IMR-90 (cell line): ENCODE measurements around the gene CBR1. TPM values are rescaled to one million over a fixed set of nuclear protein-coding genes. Genes with fewer than 3 reads are reported as not detected.

Experiments used
- ATAC-seq: fragments of 200-7000 bp; cut with Tn5 transposase; 2 replicates; pipeline ENCODE4 v1.9.1; 2020; ENCODE audit warnings: low read depth, mild to moderate bottlenecking, moderate library complexity
- BruUV-seq: library from RNA; stranded (reverse); fragments of 400-500 nt; replicated peaks from 2 replicates; lab custom pipeline; 2021; lab: Mats Ljungman, UMichigan
- CTCF ChIA-PET: fragments of 300-600 bp; formaldehyde crosslinking; extraction: SDS; loops from one replicate; lab custom pipeline; 2021; ENCODE audit warnings: antibody characterized with exemption; lab: Yijun Ruan, JAX
- POLR2A ChIA-PET: fragments of 300-600 bp; sonication (Branson Sonifier 250); formaldehyde crosslinking; loops from one replicate; lab custom pipeline; 2022; ENCODE audit warnings: antibody characterized with exemption; ENCODE audit not compliant: unreplicated experiment; lab: Charles Lee
- DNase-seq: peaks from one replicate; pipeline ENCODE4 v3.0.0; 2013
- H2AFZ ChIP-seq: replicated peaks from 2 replicates; pipeline ENCODE3; 2013; ENCODE audit warnings: low read length, mild to moderate bottlenecking; ENCODE audit not compliant: poor library complexity
- H2AK5ac ChIP-seq: 2 replicates; pipeline ENCODE4 v1.6.1; 2013; ENCODE audit warnings: low read depth, low read length, inconsistent platforms
- H2AK9ac ChIP-seq: replicated peaks from 2 replicates; pipeline ENCODE3; 2013; ENCODE audit warnings: mild to moderate bottlenecking, low read depth, low read length, moderate library complexity; ENCODE audit not compliant: poor library complexity
- H2BK120ac ChIP-seq: 2 replicates; pipeline ENCODE4 v1.6.1; 2013; ENCODE audit warnings: low read depth, low read length, inconsistent platforms
- H2BK15ac ChIP-seq: 3 replicates; pipeline ENCODE4 v1.6.1; 2013; ENCODE audit warnings: low read depth, low read length, inconsistent platforms
- H2BK20ac ChIP-seq: 2 replicates; pipeline ENCODE4 v1.6.1; 2013; ENCODE audit warnings: low read depth, mild to moderate bottlenecking, inconsistent platforms, low read length, moderate library complexity
- H2BK5ac ChIP-seq: 2 replicates; pipeline ENCODE4 v1.6.1; 2013; ENCODE audit warnings: mild to moderate bottlenecking, low read depth, low read length, inconsistent platforms; ENCODE audit not compliant: poor library complexity, severe bottlenecking
- H3K14ac ChIP-seq: replicated peaks from 2 replicates; pipeline ENCODE4 v1.6.1; 2013; ENCODE audit warnings: low read depth, low read length, inconsistent platforms
- H3K18ac ChIP-seq: 2 replicates; pipeline ENCODE4 v1.6.1; 2013; ENCODE audit warnings: low read depth, low read length, control low read depth
- H3K23ac ChIP-seq: 2 replicates; pipeline ENCODE4 v1.6.1; 2013; ENCODE audit warnings: low read depth, low read length, inconsistent platforms
- H3K27ac ChIP-seq: 2 replicates; pipeline ENCODE4 v1.5.1; 2013; ENCODE audit warnings: mild to moderate bottlenecking, control low read depth, low read length; ENCODE audit not compliant: insufficient read depth
- H3K27me3 ChIP-seq: 2 replicates; pipeline ENCODE4 v1.6.1; 2013; ENCODE audit warnings: low read length; ENCODE audit not compliant: control insufficient read depth, insufficient read depth
- H3K36me3 ChIP-seq: 2 replicates; pipeline ENCODE4 v1.6.1; 2013; ENCODE audit warnings: low read length, mixed read lengths; ENCODE audit not compliant: control insufficient read depth, insufficient read depth
- H3K4ac ChIP-seq: 2 replicates; pipeline ENCODE4 v1.6.1; 2013; ENCODE audit warnings: low read depth, low read length, inconsistent platforms
- H3K4me1 ChIP-seq: 2 replicates; pipeline ENCODE4 v1.6.1; 2013; ENCODE audit warnings: low read length, mixed read lengths; ENCODE audit not compliant: control insufficient read depth, insufficient read depth
- H3K4me2 ChIP-seq: 2 replicates; pipeline ENCODE4 v1.6.1; 2013; ENCODE audit warnings: low read depth, mild to moderate bottlenecking, control low read depth, low read length, moderate library complexity
- H3K4me3 ChIP-seq: 2 replicates; pipeline ENCODE4 v1.5.1; 2013; ENCODE audit warnings: low read depth, mild to moderate bottlenecking, control low read depth, low read length, moderate library complexity; ENCODE audit not compliant: insufficient read depth
- H3K56ac ChIP-seq: 2 replicates; pipeline ENCODE4 v1.6.1; 2013; ENCODE audit warnings: low read length, inconsistent platforms; ENCODE audit not compliant: insufficient read depth; ENCODE audit errors: extremely low read depth
- H3K79me1 ChIP-seq, 2 experiments: 2 replicates each; pipeline ENCODE4 v1.6.1; 2013; ENCODE audit warnings: low read length in 2 of 2, inconsistent platforms in 1 of 2, low read depth in 1 of 2
- H3K9ac ChIP-seq: 2 replicates; pipeline ENCODE4 v1.6.1; 2013; ENCODE audit warnings: low read depth, low read length, control low read depth
- H3K9me1 ChIP-seq: 2 replicates; pipeline ENCODE4 v1.6.1; 2013; ENCODE audit warnings: low read length, inconsistent platforms; ENCODE audit not compliant: insufficient read depth
- H3K9me3 ChIP-seq: 2 replicates; pipeline ENCODE4 v1.6.1; 2013; ENCODE audit warnings: low read length; ENCODE audit not compliant: control insufficient read depth, insufficient read depth
- H4K20me1 ChIP-seq: 2 replicates; pipeline ENCODE4 v1.6.1; 2013; ENCODE audit warnings: low read length, inconsistent platforms; ENCODE audit not compliant: insufficient read depth
- H4K5ac ChIP-seq: 2 replicates; pipeline ENCODE4 v1.6.1; 2013; ENCODE audit warnings: mild to moderate bottlenecking, low read depth, low read length, control low read depth
- H4K8ac ChIP-seq, 2 experiments: 2 replicates each; pipeline ENCODE4 v1.6.1; 2013; ENCODE audit warnings: low read depth in 2 of 2, low read length in 2 of 2, control low read depth in 1 of 2, inconsistent platforms in 1 of 2
- H4K91ac ChIP-seq: 2 replicates; pipeline ENCODE4 v1.6.1; 2013; ENCODE audit warnings: low read depth, low read length, inconsistent platforms; ENCODE audit not compliant: insufficient read depth
- BHLHE40 ChIP-seq: fragments of 150-350 bp; IDR thresholded peaks from 2 replicates; pipeline ENCODE4 v1.6.1; 2016; ENCODE audit warnings: mild to moderate bottlenecking, low read depth, low read length
- CEBPB ChIP-seq: IDR thresholded peaks from 2 replicates; pipeline ENCODE4 v1.6.1; 2012; ENCODE audit warnings: low read depth, low read length, improper control_type of control experiment
- FOS ChIP-seq: fragments of 150-350 bp; IDR thresholded peaks from 2 replicates; pipeline ENCODE4 v1.6.1; 2016; ENCODE audit warnings: low read depth, low read length
- MAFK ChIP-seq: IDR thresholded peaks from 2 replicates; pipeline ENCODE4 v1.6.1; 2012; ENCODE audit warnings: low read depth, low read length, improper control_type of control experiment
- MAZ ChIP-seq: IDR thresholded peaks from 2 replicates; pipeline ENCODE4 v1.6.1; 2012; ENCODE audit warnings: low read depth, mild to moderate bottlenecking, low read length, improper control_type of control experiment, moderate library complexity, borderline replicate concordance
- MXI1 ChIP-seq: IDR thresholded peaks from 2 replicates; pipeline ENCODE4 v1.6.1; 2012; ENCODE audit warnings: low read depth, mild to moderate bottlenecking, low read length, moderate library complexity, borderline replicate concordance
- NFE2L2 ChIP-seq: fragments of 150-350 bp; IDR thresholded peaks from 2 replicates; pipeline ENCODE4 v1.6.1; 2016; ENCODE audit warnings: low read depth, mild to moderate bottlenecking, low read length
- POLR2A ChIP-seq: IDR thresholded peaks from 2 replicates; pipeline ENCODE4 v1.6.1; 2012; ENCODE audit warnings: mild to moderate bottlenecking, low read depth, low read length
- RCOR1 ChIP-seq: IDR thresholded peaks from 2 replicates; pipeline ENCODE4 v1.6.1; 2012; ENCODE audit warnings: mild to moderate bottlenecking, low read length, improper control_type of control experiment; ENCODE audit not compliant: insufficient replicate concordance
- RFX5 ChIP-seq: IDR thresholded peaks from 2 replicates; pipeline ENCODE4 v1.8.0; 2012; ENCODE audit warnings: low read depth, mild to moderate bottlenecking, low read length, moderate library complexity
- SMC3 ChIP-seq: fragments of 150-350 bp; IDR thresholded peaks from 2 replicates; pipeline ENCODE4 v1.6.1; 2016; ENCODE audit warnings: low read depth, mild to moderate bottlenecking, antibody characterized with exemption, low read length, moderate library complexity
- WGBS, 2 experiments: methylation state at CpG; one replicate each; pipeline versions ENCODE4 v1.1.5 to v1.1.7; 2013; ENCODE audit warnings: missing lambda C conversion rate in 2 of 2; ENCODE audit not compliant: insufficient read length in 1 of 2; ENCODE audit errors: extremely low coverage in 2 of 2; 5-methylcytosine and 5-hydroxymethylcytosine counted together
- dilution Hi-C: fragments of 300-500 bp; cut with HindIII; formaldehyde crosslinking; loops from one replicate; pipeline ENCODE4 v1.14.3; 2018; ENCODE audit warnings: low sequenced_read_pairs; ENCODE audit not compliant: unreplicated experiment
- in situ Hi-C: fragments of 300-500 bp; cut with MboI; formaldehyde crosslinking; loops from 3 replicates; pipeline ENCODE4 v1.14.3; 2019; ENCODE audit warnings: low sequenced_read_pairs, inconsistent platforms, mixed read lengths
- intact Hi-C: fragments of 100-400 bp; cut with micrococcal nuclease; formaldehyde crosslinking; loops from 2 replicates; pipeline ENCODE4 v1.10.0; 2022
- polyA plus RNA-seq, 3 experiments: library from polyadenylated mRNA; depleted of rRNA; stranded (reverse); fragments of >200 nt; gene quantifications; 2 replicates each; pipeline ENCODE4 v1.2.3, GENCODE V29; 2012; ENCODE audit warnings: low replicate concordance in 1 of 3
- total RNA-seq: library from RNA; depleted of rRNA; stranded (reverse); fragments of >200 nt; gene quantifications from 2 replicates; pipeline ENCODE4 v1.2.3, GENCODE V29; 2012
- TF ChIP-seq, protein P1 (sequence below): fragments of 150-350 bp; IDR thresholded peaks from 2 replicates; pipeline ENCODE4 v1.6.1; 2017; ENCODE audit warnings: mild to moderate bottlenecking, antibody characterized with exemption, low read length, low read depth
- TF ChIP-seq, protein P2 (sequence below): fragments of 150-350 bp; IDR thresholded peaks from 2 replicates; pipeline ENCODE4 v1.6.1; 2016; ENCODE audit warnings: low read depth, mild to moderate bottlenecking, low read length, moderate library complexity, borderline replicate concordance

The CBR1 gene
- total and polyA plus RNA-seq, 2 of the 4 experiments (the other 2 are of a cell fraction): 122 to 222 TPM

DNA sequence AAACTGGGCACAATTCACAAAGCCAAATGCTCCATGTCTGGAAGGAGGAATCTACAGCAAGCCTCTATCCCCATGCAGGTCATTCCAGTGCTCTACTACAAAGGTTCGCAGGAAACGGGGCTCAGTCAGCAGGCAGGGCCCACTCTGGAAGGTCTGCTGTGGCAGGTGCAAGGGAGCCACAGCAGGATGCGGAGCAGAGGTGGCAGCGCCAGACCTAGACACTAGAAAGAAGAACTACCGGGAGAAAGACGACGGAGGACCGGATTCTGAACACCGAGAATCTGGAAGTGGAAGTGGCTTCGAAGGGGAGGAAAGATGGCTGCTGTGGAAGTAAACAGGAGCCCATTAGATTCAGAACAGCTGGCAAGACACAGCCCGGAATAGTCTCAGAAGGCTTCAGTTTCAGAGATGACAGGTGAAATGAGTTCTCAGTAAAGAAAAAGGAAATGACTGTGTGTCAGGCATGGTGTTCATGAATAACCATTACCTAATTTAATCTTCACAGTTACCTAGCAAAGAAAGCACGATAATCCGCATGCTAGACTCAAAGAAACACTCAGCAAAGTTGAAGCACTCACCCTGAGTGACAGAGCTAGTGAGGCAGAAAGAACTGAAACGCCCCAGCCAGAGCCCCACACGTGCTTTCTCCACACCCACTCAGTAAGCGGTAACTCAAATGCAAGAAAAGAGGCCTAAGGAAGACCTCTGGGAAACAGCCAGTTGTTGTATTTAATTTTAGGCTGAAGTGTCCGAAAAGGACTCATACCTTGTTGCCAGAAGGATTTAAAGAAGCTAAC lies 30.9 kb upstream of the CBR1 start (continued):
- TF ChIP-seq FOS: no peak

DNA sequence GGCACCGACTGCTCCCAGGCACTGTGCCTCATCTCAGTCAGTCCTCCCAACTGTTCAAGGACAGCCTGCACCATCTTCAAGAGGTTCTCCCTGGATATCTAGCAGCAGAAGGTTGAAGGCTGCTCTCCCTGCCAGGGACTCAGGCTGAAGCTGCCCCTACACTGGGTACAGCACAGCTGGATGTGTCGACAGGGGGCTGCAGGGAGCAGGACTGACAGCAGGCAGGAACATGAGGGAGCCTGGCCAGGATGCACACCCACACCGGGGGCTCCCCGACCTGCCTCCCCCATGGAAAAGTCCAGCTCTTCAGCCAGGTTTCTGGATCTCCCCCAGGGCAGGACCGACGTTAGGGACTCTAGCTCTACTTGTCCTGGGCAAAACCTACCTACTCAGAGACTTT lies 30.0 kb upstream of the CBR1 start:
- Histone ChIP-seq H3K9me1 (0 out of 2 replicates have a peak, but pooled peaks cover 4% of the 10 kb centered on the region), H4K5ac (no peak overlapping the region), H3K9me3 (no peaks in the 10 kb centered on the region), H2AK5ac (no peak overlapping the region), H3K4me1 (no peaks in the 10 kb centered on the region), H2AK9ac (no peak overlapping the region), H4K20me1 (no peaks in the 10 kb centered on the region), H3K79me1 (peaks cover 3 to 10% of the 10 kb centered on the region in 2 experiments; a peak in 2 of 4 replicates), H3K56ac (no peak overlapping the region), H3K23ac (no peak overlapping the region), H2BK15ac (no peak overlapping the region), H2BK5ac (no peak overlapping the region), H2AFZ (no peak overlapping the region), H3K4me3 (no peak overlapping the region), H3K27ac (no peak overlapping the region), H3K9ac (no peak overlapping the region), H2BK20ac (no peak overlapping the region), H4K8ac (no peak overlapping the region), H2BK120ac (no peak overlapping the region), H3K18ac (no peak overlapping the region), H3K4me2 (no peak overlapping the region), H3K14ac (no peak overlapping the region), H3K4ac (no peak overlapping the region), H4K91ac (no peak overlapping the region), H3K36me3 (peaks cover 43% of the 10 kb centered on the region), H3K27me3 (no peaks in the 10 kb centered on the region)
- no TSS peak for BruUV-seq
- WGBS, 2 experiments: 100% methylated on average over 2 of the region's 6 CpGs; no CpG with 5 or more reads in 1 of the 2 experiments
- ChIA-PET POLR2A (no interaction called here), CTCF (no interaction called here)
- ATAC-seq (0 out of 2 replicates have a peak, but pooled peaks have one; percentile 11), DNase-seq (no peak)
- in situ Hi-C loops: no loop called here
- dilution Hi-C loops: no loop called here
- intact Hi-C loops: no loop called here
- TF ChIP-seq MAZ (no peak), SMC3 (no peak), BHLHE40 (no peak), RCOR1 (no peak), MAFK (no peak), MXI1 (no peak), NFE2L2 (no peak), POLR2A (no peak), RFX5 (no peak), CEBPB (no peak)
- TF ChIP-seq, protein P1, sequence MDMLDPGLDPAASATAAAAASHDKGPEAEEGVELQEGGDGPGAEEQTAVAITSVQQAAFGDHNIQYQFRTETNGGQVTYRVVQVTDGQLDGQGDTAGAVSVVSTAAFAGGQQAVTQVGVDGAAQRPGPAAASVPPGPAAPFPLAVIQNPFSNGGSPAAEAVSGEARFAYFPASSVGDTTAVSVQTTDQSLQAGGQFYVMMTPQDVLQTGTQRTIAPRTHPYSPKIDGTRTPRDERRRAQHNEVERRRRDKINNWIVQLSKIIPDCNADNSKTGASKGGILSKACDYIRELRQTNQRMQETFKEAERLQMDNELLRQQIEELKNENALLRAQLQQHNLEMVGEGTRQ: no peak
- TF ChIP-seq, protein P2, sequence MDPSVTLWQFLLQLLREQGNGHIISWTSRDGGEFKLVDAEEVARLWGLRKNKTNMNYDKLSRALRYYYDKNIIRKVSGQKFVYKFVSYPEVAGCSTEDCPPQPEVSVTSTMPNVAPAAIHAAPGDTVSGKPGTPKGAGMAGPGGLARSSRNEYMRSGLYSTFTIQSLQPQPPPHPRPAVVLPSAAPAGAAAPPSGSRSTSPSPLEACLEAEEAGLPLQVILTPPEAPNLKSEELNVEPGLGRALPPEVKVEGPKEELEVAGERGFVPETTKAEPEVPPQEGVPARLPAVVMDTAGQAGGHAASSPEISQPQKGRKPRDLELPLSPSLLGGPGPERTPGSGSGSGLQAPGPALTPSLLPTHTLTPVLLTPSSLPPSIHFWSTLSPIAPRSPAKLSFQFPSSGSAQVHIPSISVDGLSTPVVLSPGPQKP: no peak
